ENCODE measurements around the gene TIPARP. TPM values are rescaled to one million over a fixed set of nuclear protein-coding genes. Genes with fewer than 3 reads are reported as not detected.

TIPARP gene
- total and polyA plus RNA-seq, 2 donors (not counting 1 experiment from before 2014, with no cell fraction given) = 11.2 to 42.5 TPM

DNA sequence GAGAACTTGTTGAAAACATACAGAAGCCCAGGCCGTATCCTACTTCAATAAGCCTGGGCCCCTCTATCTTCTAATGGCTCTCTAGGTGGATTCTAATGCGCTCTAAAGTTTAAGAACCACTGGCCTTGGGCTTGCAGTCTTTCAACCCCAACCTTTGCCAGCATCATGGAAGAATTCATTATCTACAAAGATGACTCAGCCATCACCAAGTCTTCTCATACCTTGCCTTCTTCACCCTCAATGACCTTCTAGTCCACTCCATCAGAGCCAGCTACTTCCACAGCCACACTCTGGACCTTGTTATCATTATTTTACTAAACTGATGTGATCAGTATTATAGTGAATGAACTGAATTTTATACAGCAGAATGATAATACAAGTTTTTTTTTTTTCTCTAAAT lies 16.9 kb upstream of the TIPARP start:
- Histone ChIP-seq H3K9ac (ENCODE audit: low read length) (no peak overlapping the region), H3K4me1 (ENCODE audit: control insufficient read depth in 2 of 2, insufficient read depth in 2 of 2, low read length in 2 of 2) (peaks cover 15% of the 10 kb centered on the region in 2 donors), H3K4me2 (replicated peaks; ENCODE audit: low read depth, low read length, poor library complexity, severe bottlenecking) (no peak overlapping the region), H3K9me3 (ENCODE audit: control extremely low read depth in 1 of 3, control insufficient read depth in 2 of 3, insufficient read depth in 1 of 3, low read length in 2 of 3) (peaks cover 0 to 1% (median 0%) of the 10 kb centered on the region in 3 donors), H3K4me3 (ENCODE audit: control extremely low read depth in 1 of 5, extremely low read depth in 1 of 5, insufficient read depth in 1 of 5, low read depth in 2 of 5, low read length in 4 of 5) (no peak overlapping the region), H3K27me3 (replicated peaks in 1 of 4; ENCODE audit: control extremely low read depth in 1 of 4, control insufficient read depth in 3 of 4, insufficient read depth in 4 of 4, low read length in 3 of 4) (no peaks in the 10 kb centered on the region), H3K36me3 (replicated peaks in 1 of 2; ENCODE audit: control extremely low read depth in 1 of 2, control insufficient read depth in 1 of 2, extremely low read depth in 1 of 2, insufficient read depth in 2 of 2, low read length in 1 of 2) (no peaks in the 10 kb centered on the region), H4K20me1 (ENCODE audit: control insufficient read depth, insufficient read depth, low read length, poor library complexity, severe bottlenecking) (no peaks in the 10 kb centered on the region), H3K79me2 (ENCODE audit: control insufficient read depth, insufficient read depth, low read length) (no peaks in the 10 kb centered on the region), H2AFZ (ENCODE audit: insufficient read depth, low read depth, low read length, poor library complexity, severe bottlenecking) (no peak overlapping the region), H3K27ac (ENCODE audit: low read length in 2 of 2) (no peak overlapping the region)
- H3K4me3 Mint-ChIP-seq = no peak overlapping the region
- ChIA-PET POLR2A (no interaction called here), CTCF (no interaction called here)
- no peak overlapping the region for H3K27ac Mint-ChIP-seq
- intact Hi-C loops (cut with micrococcal nuclease) = no loop called here
- H3K9me3 Mint-ChIP-seq (ENCODE audit: insufficient read depth) = no peaks in the 10 kb centered on the region
- ATAC-seq (ENCODE audit: low read depth) (no peak), DNase-seq (no peak)
- TF ChIP-seq EZH2 (IDR thresholded peaks at IDR 0.05; ENCODE audit: borderline replicate concordance, insufficient read depth, low read depth, low read length, poor library complexity, severe bottlenecking) = no peak
- TF ChIP-seq, protein P1, sequence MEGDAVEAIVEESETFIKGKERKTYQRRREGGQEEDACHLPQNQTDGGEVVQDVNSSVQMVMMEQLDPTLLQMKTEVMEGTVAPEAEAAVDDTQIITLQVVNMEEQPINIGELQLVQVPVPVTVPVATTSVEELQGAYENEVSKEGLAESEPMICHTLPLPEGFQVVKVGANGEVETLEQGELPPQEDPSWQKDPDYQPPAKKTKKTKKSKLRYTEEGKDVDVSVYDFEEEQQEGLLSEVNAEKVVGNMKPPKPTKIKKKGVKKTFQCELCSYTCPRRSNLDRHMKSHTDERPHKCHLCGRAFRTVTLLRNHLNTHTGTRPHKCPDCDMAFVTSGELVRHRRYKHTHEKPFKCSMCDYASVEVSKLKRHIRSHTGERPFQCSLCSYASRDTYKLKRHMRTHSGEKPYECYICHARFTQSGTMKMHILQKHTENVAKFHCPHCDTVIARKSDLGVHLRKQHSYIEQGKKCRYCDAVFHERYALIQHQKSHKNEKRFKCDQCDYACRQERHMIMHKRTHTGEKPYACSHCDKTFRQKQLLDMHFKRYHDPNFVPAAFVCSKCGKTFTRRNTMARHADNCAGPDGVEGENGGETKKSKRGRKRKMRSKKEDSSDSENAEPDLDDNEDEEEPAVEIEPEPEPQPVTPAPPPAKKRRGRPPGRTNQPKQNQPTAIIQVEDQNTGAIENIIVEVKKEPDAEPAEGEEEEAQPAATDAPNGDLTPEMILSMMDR (IDR thresholded peaks at IDR 0.05) = no peak
- WGBS (ENCODE audit: insufficient coverage) = 100% methylated on average over 2 of the region's 2 CpGs
- peaks cover 17% of the 10 kb centered on the region for H3K4me1 Mint-ChIP-seq
- H3K27me3 Mint-ChIP-seq = no peaks in the 10 kb centered on the region

DNA sequence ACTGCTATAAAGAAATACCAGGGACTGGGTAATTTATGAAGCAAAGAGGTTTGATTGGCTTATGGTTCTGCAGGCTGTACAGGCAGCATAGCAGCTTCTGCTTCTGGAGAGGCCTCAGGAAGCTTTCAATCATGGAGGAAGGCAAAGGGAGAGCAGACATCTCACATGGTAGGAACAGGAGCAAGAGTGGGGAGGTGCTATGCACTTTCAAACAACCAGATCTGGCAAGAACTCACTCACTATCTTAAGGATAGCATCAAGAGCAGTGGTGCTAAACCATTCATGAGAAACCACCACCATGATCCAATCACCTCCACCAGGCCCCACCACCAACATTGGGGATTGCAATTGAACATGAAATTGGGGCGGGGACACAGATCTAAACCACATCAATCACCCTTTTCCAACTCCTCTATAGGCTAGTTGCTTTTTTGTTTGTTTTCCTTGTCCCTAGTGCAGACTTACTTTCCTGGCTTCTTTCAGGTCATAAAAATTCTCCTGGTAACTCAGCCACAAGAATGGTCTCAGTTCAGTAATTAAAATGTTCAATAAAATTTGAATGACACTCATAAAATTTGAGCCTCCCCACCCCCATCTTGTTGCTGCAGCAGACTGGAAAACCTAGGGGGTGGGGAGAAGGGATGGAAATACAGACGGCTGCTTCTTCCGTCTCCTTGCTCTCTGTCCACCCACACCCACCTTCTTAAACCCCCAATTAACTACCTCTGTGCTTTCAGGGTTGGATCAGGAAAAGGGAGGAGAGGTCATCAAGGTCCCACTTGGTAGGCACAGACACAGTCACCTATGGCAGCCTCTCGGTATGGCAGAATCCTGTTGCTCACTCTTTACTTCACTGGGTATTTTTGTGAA lies 16.3 kb upstream of the TIPARP start:
- H3K9me3 Mint-ChIP-seq (ENCODE audit: insufficient read depth) = no peaks in the 10 kb centered on the region
- Histone ChIP-seq H3K79me2 (ENCODE audit: control insufficient read depth, insufficient read depth, low read length) (no peaks in the 10 kb centered on the region), H3K9me3 (ENCODE audit: control extremely low read depth in 1 of 3, control insufficient read depth in 2 of 3, insufficient read depth in 1 of 3, low read length in 2 of 3) (peaks cover 0 to under 1% (median 0%) of the 10 kb centered on the region in 3 donors), H3K36me3 (replicated peaks in 1 of 2; ENCODE audit: control extremely low read depth in 1 of 2, control insufficient read depth in 1 of 2, extremely low read depth in 1 of 2, insufficient read depth in 2 of 2, low read length in 1 of 2) (no peaks in the 10 kb centered on the region), H3K27me3 (replicated peaks in 1 of 4; ENCODE audit: control extremely low read depth in 1 of 4, control insufficient read depth in 3 of 4, insufficient read depth in 4 of 4, low read length in 3 of 4) (no peaks in the 10 kb centered on the region), H3K4me3 (ENCODE audit: control extremely low read depth in 1 of 5, extremely low read depth in 1 of 5, insufficient read depth in 1 of 5, low read depth in 2 of 5, low read length in 4 of 5) (no peak overlapping the region), H3K4me2 (replicated peaks; ENCODE audit: low read depth, low read length, poor library complexity, severe bottlenecking) (no peak overlapping the region), H3K9ac (ENCODE audit: low read length) (no peak overlapping the region), H3K27ac (ENCODE audit: low read length in 2 of 2) (no peak overlapping the region), H4K20me1 (ENCODE audit: control insufficient read depth, insufficient read depth, low read length, poor library complexity, severe bottlenecking) (no peaks in the 10 kb centered on the region), H2AFZ (ENCODE audit: insufficient read depth, low read depth, low read length, poor library complexity, severe bottlenecking) (no peak overlapping the region), H3K4me1 (ENCODE audit: control insufficient read depth in 2 of 2, insufficient read depth in 2 of 2, low read length in 2 of 2) (peaks cover 15% of the 10 kb centered on the region in 2 donors)
- CTCF ChIA-PET = no interaction called here
- intact Hi-C loops (cut with micrococcal nuclease) = no loop called here
- TF ChIP-seq EZH2 (IDR thresholded peaks at IDR 0.05; ENCODE audit: borderline replicate concordance, insufficient read depth, low read depth, low read length, poor library complexity, severe bottlenecking) = no peak
- TF ChIP-seq, protein P1 (IDR thresholded peaks at IDR 0.05) = no peak
- ATAC-seq (ENCODE audit: low read depth) (no peak), DNase-seq (no peak)
- POLR2A ChIA-PET = no interaction called here
- H3K4me3 Mint-ChIP-seq = no peak overlapping the region
- H3K4me1 Mint-ChIP-seq = peaks cover 20% of the 10 kb centered on the region
- no CpG with 5 or more reads among the region's 4 CpGs for WGBS (ENCODE audit: insufficient coverage)
- H3K27ac Mint-ChIP-seq = no peak overlapping the region
- H3K27me3 Mint-ChIP-seq = no peaks in the 10 kb centered on the region
